Measurements from ENCODE around the gene MYBPC2.

GRCh38 chr19:50431343-50432220 is 1.1 kb upstream of the MYBPC2 start:
- TF ChIP-seq POLR2AphosphoS5 (IDR thresholded peaks at IDR 0.05) (peak; percentile 44 to 62), POLR2A (IDR thresholded peaks at IDR 0.05) (peak in 1 of 4 donors; percentile 83), CTCF (IDR thresholded peaks at IDR 0.05) (no peak), EP300 (IDR thresholded peaks at IDR 0.05) (peak in 1 of 4 donors; percentile 21)

All from upper lobe of left lung (tissue), 4 donors.